Osteoblast (primary cell): ENCODE data around the gene RACK1. TPM values are rescaled to one million over a fixed set of nuclear protein-coding genes. Genes with fewer than 3 reads are reported as not detected.

Experiments used
- DNase-seq: peaks from one replicate; pipeline ENCODE4 v3.0.0; 2011; ENCODE audit warnings: low spot score, mixed read lengths; ENCODE audit not compliant: insufficient read length; ENCODE audit errors: missing footprints
- H2AFZ ChIP-seq: 2 replicates; pipeline ENCODE4 v1.6.0; 2011; ENCODE audit warnings: mild to moderate bottlenecking, low read length
- H3K27ac ChIP-seq: 2 replicates; pipeline ENCODE4 v1.5.1; 2011; ENCODE audit warnings: mild to moderate bottlenecking, low read depth, low read length, moderate library complexity
- H3K27me3 ChIP-seq: 2 replicates; pipeline ENCODE4 v1.6.0; 2012; ENCODE audit warnings: mild to moderate bottlenecking, control low read depth, inconsistent platforms, low read length, moderate library complexity; ENCODE audit not compliant: insufficient read depth
- H3K36me3 ChIP-seq: 2 replicates; pipeline ENCODE4 v1.5.1; 2011; ENCODE audit warnings: mild to moderate bottlenecking, low read length, control low read depth, moderate library complexity; ENCODE audit not compliant: insufficient read depth
- H3K4me1 ChIP-seq: 2 replicates; pipeline ENCODE4 v1.5.1; 2011; ENCODE audit warnings: mild to moderate bottlenecking, low read length, control low read depth, moderate library complexity; ENCODE audit not compliant: insufficient read depth
- H3K4me2 ChIP-seq: 2 replicates; pipeline ENCODE4 v1.6.0; 2011; ENCODE audit warnings: mild to moderate bottlenecking, low read length; ENCODE audit not compliant: insufficient read depth
- H3K4me3 ChIP-seq: fragments of 200-600 bp; sonication (generic); 3 replicates; pipeline ENCODE4 v1.5.1; 2012; ENCODE audit warnings: mild to moderate bottlenecking, low read length, inconsistent platforms; ENCODE audit not compliant: insufficient read depth
- H3K79me2 ChIP-seq: 2 replicates; pipeline ENCODE4 v1.6.0; 2012; ENCODE audit warnings: mild to moderate bottlenecking, low read length, control low read depth, inconsistent platforms; ENCODE audit not compliant: insufficient read depth
- H3K9me3 ChIP-seq: 2 replicates; pipeline ENCODE4 v1.5.1; 2011; ENCODE audit warnings: low read depth, low read length, control low read depth
- H4K20me1 ChIP-seq: 2 replicates; pipeline ENCODE4 v1.6.0; 2012; ENCODE audit warnings: mild to moderate bottlenecking, low read length, control low read depth; ENCODE audit not compliant: insufficient read depth
- CTCF ChIP-seq: IDR thresholded peaks from 2 replicates; pipeline ENCODE4 v1.5.1; 2011; ENCODE audit warnings: mild to moderate bottlenecking, low read depth, low read length, moderate library complexity; ENCODE audit errors: extremely low read depth
- total RNA-seq: library from RNA; depleted of rRNA; stranded (reverse); fragments of >200 nt; gene quantifications from 2 replicates; pipeline ENCODE4 v1.2.3, GENCODE V29; 2012

The RACK1 gene
- total RNA-seq, 1 donor = 4,007 TPM

GRCh38 chr5:181237729-181238385 is 5.8 kb downstream of the RACK1 start:
- Histone ChIP-seq H2AFZ (no peak overlapping the region), H3K36me3 (peaks cover 84% of the 10 kb centered on the region), H4K20me1 (peaks cover 48% of the 10 kb centered on the region), H3K27ac (peak overlapping the region; percentile 24), H3K4me2 (no peak overlapping the region), H3K4me3 (no peak overlapping the region), H3K79me2 (peaks cover 54% of the 10 kb centered on the region), H3K27me3 (no peaks in the 10 kb centered on the region), H3K4me1 (peaks cover 18% of the 10 kb centered on the region), H3K9me3 (no peaks in the 10 kb centered on the region)
- DNase-seq = no peak
- no peak for TF ChIP-seq CTCF

GRCh38 chr5:181236954-181237641 is 6.6 kb downstream of the RACK1 start:
- Histone ChIP-seq H3K4me1 (peaks cover 14% of the 10 kb centered on the region), H2AFZ (no peak overlapping the region), H3K4me2 (no peak overlapping the region), H3K27me3 (no peaks in the 10 kb centered on the region), H3K27ac (no peak overlapping the region), H3K36me3 (peaks cover 80% of the 10 kb centered on the region), H3K9me3 (no peaks in the 10 kb centered on the region), H4K20me1 (peaks cover 40% of the 10 kb centered on the region), H3K79me2 (peaks cover 46% of the 10 kb centered on the region), H3K4me3 (no peak overlapping the region)
- no peak for TF ChIP-seq CTCF
- no peak for DNase-seq

GRCh38 chr5:181236471-181236870 is 7.2 kb downstream of the RACK1 start:
- H3K9me3 ChIP-seq = no peaks in the 10 kb centered on the region
- no peak overlapping the region for H3K27ac ChIP-seq
- H2AFZ ChIP-seq = no peak overlapping the region
- peaks cover 34% of the 10 kb centered on the region for H4K20me1 ChIP-seq
- no peak for TF ChIP-seq CTCF
- H3K4me1 ChIP-seq = peaks cover 7% of the 10 kb centered on the region
- peaks cover 80% of the 10 kb centered on the region for H3K36me3 ChIP-seq
- no peak overlapping the region for H3K4me2 ChIP-seq
- H3K79me2 ChIP-seq = peaks cover 40% of the 10 kb centered on the region
- H3K27me3 ChIP-seq = no peaks in the 10 kb centered on the region
- no peak for DNase-seq
- no peak overlapping the region for H3K4me3 ChIP-seq

GRCh38 chr5:181235689-181236366 is 7.9 kb downstream of the RACK1 start:
- no peak overlapping the region for H2AFZ ChIP-seq
- no peak for TF ChIP-seq CTCF
- H3K27me3 ChIP-seq = no peaks in the 10 kb centered on the region
- H3K27ac ChIP-seq = no peak overlapping the region
- no peak overlapping the region for H3K4me3 ChIP-seq
- peaks cover 80% of the 10 kb centered on the region for H3K36me3 ChIP-seq
- H3K9me3 ChIP-seq = no peaks in the 10 kb centered on the region
- peaks cover 34% of the 10 kb centered on the region for H3K79me2 ChIP-seq
- peaks cover 27% of the 10 kb centered on the region for H4K20me1 ChIP-seq
- no peak for DNase-seq
- no peak overlapping the region for H3K4me2 ChIP-seq
- peaks cover under 1% of the 10 kb centered on the region for H3K4me1 ChIP-seq
